LNCaP clone FGC (cell line): ENCODE measurements around the gene SPECC1L.
"Not testable (repeated sequence)": the region's sequence is repeated elsewhere in the genome, so short reads cannot be mapped to it uniquely, and the experiment has no call there.

ENCODE experiments used
- DNase-seq: peaks from one replicate; pipeline ENCODE4 v3.0.0-alpha.2; 2011; ENCODE audit warnings: low read depth
- H3K4me3 ChIP-seq: 2 replicates; pipeline ENCODE4 v1.5.1; 2011; ENCODE audit warnings: mild to moderate bottlenecking, low read depth, low read length, control low read depth
- TF ChIP-seq, protein P1 (sequence below): IDR thresholded peaks from 2 replicates; pipeline ENCODE4 v1.5.1; 2012; ENCODE audit warnings: mild to moderate bottlenecking; ENCODE audit not compliant: control insufficient read depth, insufficient read depth; ENCODE audit errors: extremely low read depth

SPECC1L gene

DNA sequence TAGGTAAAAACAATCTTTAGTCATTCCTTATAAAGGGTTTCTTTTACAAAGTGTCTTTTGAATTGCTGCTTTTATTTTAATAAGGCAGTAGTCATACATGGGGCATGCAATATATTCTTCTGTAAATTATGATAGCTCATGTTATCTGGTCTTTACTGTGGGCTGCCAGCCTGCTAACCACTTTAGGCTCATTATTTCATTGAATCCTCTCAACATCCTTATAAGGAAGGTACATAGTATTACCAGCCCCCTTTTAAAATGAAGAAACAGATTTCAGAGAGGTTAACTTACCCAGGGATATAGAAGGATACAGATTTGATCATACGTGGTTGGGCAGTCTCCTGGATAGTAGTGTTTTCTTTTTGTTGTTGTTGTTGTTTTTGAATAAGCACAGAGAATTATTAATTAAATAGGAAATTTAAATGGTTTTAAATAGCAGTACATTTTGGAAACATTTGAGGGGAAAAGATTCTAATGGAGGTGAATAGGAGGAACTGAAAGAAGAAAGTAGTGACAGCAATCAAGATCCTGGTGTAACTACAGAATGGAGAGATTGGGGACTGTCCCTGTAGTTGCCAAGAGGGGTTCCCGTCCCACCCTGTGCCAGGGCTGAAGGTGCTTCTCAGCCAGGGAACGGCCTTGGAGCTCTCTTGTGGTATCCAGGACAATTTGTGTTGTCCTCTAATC lies 21.0 kb downstream of the SPECC1L start:
- no peak for DNase-seq
- TF ChIP-seq, protein P1, sequence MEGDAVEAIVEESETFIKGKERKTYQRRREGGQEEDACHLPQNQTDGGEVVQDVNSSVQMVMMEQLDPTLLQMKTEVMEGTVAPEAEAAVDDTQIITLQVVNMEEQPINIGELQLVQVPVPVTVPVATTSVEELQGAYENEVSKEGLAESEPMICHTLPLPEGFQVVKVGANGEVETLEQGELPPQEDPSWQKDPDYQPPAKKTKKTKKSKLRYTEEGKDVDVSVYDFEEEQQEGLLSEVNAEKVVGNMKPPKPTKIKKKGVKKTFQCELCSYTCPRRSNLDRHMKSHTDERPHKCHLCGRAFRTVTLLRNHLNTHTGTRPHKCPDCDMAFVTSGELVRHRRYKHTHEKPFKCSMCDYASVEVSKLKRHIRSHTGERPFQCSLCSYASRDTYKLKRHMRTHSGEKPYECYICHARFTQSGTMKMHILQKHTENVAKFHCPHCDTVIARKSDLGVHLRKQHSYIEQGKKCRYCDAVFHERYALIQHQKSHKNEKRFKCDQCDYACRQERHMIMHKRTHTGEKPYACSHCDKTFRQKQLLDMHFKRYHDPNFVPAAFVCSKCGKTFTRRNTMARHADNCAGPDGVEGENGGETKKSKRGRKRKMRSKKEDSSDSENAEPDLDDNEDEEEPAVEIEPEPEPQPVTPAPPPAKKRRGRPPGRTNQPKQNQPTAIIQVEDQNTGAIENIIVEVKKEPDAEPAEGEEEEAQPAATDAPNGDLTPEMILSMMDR = no peak
- no peak overlapping the region for H3K4me3 ChIP-seq

DNA sequence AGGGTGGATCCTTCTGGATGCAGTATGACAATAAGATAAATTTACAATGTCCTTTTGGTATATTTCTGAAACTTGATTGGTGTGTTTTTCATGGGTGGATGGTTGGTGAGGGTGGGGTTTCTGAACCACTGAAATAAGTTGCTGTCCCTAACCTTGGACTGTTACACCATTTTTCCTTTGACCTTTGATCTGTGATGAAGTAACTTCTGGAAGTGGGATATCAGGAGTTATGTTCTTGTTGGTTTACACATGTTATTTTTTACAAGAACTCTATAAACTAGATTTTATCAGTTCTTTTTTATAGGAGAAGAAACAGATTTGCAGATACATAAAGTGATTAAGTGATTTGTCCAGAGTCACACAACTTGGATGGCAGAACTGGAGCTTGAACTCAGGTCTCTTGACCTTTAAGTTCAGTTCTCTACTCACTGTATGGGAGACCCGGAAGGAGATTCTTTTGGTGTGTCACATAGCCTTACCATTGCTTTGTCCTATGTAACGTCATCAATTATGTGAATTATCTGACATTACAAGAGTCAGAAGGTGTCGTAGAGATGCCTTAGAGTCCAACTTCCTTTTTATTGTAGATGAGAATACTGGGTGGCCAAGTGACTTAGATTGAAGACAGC lies 21.7 kb downstream of the SPECC1L start:
- H3K4me3 ChIP-seq, DNase-seq: not testable (repeated sequence)

DNA sequence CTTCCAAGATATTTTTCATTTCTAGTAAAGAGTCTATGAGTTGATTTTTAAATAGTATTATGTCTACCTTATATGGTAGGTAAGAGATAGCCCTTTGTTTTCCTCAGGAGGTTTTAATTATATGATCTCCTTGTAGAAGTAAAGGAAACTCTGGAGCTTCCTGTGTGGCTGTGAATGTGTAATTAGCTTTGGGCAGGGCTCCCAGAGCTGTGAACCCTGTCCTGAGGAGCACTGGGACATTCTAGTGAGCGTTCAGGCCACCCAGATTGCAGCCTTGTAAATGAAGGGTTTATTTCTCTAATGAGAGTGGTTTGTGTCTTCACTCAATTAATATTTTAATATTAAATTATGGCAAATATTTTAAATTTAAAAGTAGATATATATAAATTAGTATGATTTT lies 24.3 kb downstream of the SPECC1L start:
- DNase-seq, H3K4me3 ChIP-seq: not testable (repeated sequence)

DNA sequence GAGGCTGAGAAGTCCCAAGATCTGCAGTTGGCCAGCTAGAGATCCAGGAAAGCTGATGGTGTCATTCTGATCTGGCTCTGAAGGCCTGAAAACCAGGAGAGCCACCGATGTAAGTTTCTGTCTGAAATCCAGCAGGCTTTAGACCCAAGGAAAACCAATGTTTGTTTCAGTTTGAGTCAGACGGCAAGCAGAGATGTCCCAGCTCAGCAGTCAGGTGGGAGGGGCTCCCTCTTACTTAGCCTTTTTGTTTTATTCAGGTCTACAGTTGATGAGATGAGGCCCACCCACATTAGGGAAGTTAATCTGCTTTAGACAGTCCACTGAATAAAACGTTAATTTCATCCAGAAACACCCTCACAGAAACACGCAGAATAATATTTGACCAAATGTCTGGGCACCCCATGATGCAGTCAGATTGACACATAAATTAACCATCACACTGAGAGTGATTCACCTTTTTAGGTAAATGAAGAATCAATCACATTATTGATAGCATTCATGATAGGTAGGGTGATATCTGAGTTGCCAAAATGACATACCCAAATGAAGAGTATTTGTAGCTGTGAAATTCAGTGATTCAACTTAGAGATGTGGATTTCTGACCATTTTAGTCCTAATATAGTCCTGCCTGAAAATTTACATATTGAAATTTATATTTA lies 28.0 kb downstream of the SPECC1L start:
- not testable (repeated sequence) for H3K4me3 ChIP-seq, DNase-seq

DNA sequence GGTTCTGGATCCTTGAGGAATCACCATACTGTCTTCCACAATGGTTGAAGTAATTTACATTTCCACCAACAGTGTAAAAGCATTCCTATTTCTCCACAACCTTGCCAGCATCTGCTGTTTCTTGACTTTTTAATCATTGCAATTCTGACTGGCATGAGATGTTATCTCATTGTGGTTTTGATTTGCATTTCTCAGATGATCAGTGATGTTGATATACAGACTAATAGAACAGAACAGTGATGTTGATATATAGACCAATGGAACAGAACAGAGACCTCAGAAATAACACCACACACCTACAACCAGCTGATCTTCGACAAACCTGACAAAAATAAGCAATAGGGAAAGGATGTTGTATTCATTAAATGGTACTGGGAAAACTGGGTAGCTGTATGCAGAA lies 29.9 kb downstream of the SPECC1L start:
- H3K4me3 ChIP-seq = not testable (repeated sequence)

DNA sequence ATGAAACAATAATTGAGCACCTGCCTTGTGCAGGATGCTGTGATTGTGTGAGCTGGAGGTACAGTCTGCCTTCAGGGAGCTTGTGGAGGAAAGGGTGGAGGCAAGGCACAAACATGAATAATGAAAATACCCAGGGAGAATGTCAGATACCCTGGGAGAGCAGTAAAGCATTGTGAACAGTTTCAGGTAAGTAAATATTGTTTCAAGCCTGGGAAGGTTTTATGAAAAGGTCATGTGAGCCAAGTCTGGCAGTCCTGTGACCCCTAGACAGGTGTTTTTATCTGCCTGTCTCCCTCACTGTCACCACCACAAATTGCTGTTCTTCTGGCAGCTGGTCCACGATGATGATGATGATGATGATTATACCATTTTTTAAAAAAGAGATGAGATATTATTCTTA lies 32.0 kb downstream of the SPECC1L start:
- peak; percentile 83 for DNase-seq
- H3K4me3 ChIP-seq = peak overlapping the region; percentile 19
- TF ChIP-seq, protein P1 = no peak

More for the DNA sequence above, 29.9 kb downstream of the SPECC1L start:
- DNase-seq = not testable (repeated sequence)

DNA sequence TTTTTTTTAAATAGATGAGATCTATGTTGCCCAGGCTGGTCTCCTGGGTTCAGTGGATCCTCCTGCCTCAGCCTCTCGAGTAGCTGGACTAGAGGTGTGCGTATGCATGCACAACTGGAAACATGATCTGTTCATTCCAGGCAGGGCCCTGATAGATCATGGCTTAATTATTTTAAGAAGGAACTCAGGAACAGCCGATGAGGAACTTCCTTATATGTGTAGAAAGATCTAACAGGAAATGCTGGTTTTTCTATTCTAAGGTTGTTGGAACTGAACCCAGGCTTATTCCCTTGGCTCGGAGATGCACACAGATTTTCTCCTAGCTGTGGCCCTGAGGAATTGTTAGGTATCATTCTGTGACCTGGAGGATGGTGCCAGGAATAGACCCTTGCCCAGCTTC lies 32.4 kb downstream of the SPECC1L start:
- TF ChIP-seq, protein P1 = no peak
- DNase-seq = peak; percentile 83
- peak overlapping the region; percentile 19 for H3K4me3 ChIP-seq

DNA sequence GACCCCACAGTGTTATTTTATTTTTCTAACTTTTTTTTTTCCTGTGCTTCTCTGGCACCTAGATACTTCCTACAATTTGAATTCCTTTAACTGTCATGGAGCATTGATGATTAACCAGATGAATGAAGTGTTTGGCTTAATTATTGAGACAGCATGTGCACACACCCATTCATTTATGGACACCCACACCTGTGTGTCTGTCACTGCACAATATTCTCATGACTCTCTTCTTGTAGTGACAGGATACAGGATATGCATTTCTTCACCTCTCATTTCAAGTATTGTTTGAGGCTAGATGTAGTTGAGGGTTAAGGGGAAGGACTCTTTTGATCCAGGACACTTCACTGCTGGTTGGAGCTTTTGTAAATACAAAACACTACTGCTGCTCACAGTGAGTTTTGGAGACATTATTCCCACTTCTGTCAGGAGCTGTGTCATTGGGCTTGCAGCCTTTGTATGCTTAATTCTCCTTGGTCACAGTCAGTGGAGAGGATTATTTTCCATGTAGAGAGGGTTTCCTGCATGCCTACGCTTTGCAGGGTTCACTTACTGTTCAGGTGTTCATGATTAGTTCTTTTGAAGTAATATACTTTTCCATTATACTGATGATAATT lies 33.5 kb downstream of the SPECC1L start:
- DNase-seq = no peak

More for the DNA sequence above, 33.5 kb downstream of the SPECC1L start:
- TF ChIP-seq, protein P1 = no peak
- H3K4me3 ChIP-seq = peak overlapping the region; percentile 46
